ENCODE results near the gene HOXA4. TPM values are rescaled to one million over a fixed set of nuclear protein-coding genes. Genes with fewer than 3 reads are reported as not detected.

HOXA4 gene
- total RNA-seq, 1 donor, result not detected

DNA sequence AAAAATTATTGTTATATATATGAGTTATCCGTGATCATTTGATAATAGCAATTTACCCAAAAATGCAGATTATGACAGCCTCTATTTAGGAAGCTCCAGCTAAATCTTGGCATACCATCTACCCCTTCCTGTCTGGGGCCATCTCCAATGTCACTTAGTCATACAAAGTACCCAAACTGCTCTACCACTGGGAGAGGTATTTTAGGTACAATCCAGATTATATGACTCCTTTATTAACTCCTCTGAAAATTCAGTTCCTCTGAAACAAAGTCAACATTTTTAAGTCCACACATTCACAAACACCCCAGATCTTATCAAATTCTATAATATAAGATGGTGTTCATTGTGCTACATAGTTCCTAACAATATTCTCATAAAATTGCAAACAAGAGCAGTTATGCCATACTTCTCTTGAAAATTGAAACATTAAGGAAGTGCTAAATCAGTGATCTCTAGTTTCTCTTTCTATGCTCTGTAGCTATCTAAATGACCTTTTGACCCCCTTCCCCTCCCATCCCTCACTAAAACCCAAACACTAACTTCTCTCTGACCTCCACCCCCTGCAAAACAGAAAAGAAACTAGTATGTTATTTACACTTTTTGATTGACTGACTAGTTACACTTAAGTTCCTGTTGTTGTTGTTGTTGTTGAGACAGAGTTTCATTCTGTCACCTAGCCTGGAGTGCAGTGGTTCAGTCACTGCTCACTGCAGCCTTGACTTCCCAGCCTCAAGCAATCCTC lies 51.2 kb downstream of the HOXA4 start:
- Histone ChIP-seq H3K9me3 (ENCODE audit: low read depth, low read length) (no peaks in the 10 kb centered on the region), H3K4me1 (ENCODE audit: insufficient read depth, low read length) (peaks cover 12% of the 10 kb centered on the region)

GRCh38 chr7:27078616-27079233 lies 51.8 kb downstream of the HOXA4 start:
- no peaks in the 10 kb centered on the region for H3K9me3 ChIP-seq (ENCODE audit: low read depth, low read length)
- no peak overlapping the region for H3K4me3 ChIP-seq (ENCODE audit: low read length)
- peaks cover 12% of the 10 kb centered on the region for H3K4me1 ChIP-seq (ENCODE audit: insufficient read depth, low read length)
- H3K27me3 ChIP-seq (ENCODE audit: insufficient read depth, low read length), result no peaks in the 10 kb centered on the region

More for the DNA sequence above, 51.2 kb downstream of the HOXA4 start:
- Histone ChIP-seq H3K27me3 (ENCODE audit: insufficient read depth, low read length) (peaks cover 4% of the 10 kb centered on the region), H3K4me3 (ENCODE audit: low read length) (no peak overlapping the region)

Other genes with a start within 250 kb of the HOXA4 start
- gene HOXA1, start 34.8 kb downstream of the HOXA4 start, total RNA-seq, result 0.42 TPM
- 0.10 TPM for gene HOXA2, start 28.1 kb downstream of the HOXA4 start, total RNA-seq
- gene HOXA5, start 12.9 kb upstream of the HOXA4 start, total RNA-seq, result 3.0 TPM
- gene HOXA6, start 17.0 kb upstream of the HOXA4 start, total RNA-seq, result not detected
- gene HOXA3, start 21.8 kb upstream of the HOXA4 start, total RNA-seq, result under 0.01 TPM
- gene HOXA7, start 25.9 kb upstream of the HOXA4 start, total RNA-seq, result 0.10 TPM
- gene HOXA9, start 34.8 kb upstream of the HOXA4 start, total RNA-seq, result 0.52 TPM
- 0.63 TPM for gene HOXA10, start 43.6 kb upstream of the HOXA4 start, total RNA-seq
- not detected for gene HOXA11, start 54.5 kb upstream of the HOXA4 start, total RNA-seq
- under 0.01 TPM for gene HOXA13, start 69.3 kb upstream of the HOXA4 start, total RNA-seq
- not detected for gene EVX1, start 112.0 kb upstream of the HOXA4 start, total RNA-seq

All from mononuclear cell (primary cell).